ENCODE results near the gene ZFPM1. TPM values are rescaled to one million over a fixed set of nuclear protein-coding genes. Genes with fewer than 3 reads are reported as not detected.

The ZFPM1 gene
- total and polyA plus RNA-seq, 2 of the 8 experiments (the other 6 are each of a cell fraction or from before 2014, with no cell fraction given) = 0.74 to 4.8 TPM

DNA sequence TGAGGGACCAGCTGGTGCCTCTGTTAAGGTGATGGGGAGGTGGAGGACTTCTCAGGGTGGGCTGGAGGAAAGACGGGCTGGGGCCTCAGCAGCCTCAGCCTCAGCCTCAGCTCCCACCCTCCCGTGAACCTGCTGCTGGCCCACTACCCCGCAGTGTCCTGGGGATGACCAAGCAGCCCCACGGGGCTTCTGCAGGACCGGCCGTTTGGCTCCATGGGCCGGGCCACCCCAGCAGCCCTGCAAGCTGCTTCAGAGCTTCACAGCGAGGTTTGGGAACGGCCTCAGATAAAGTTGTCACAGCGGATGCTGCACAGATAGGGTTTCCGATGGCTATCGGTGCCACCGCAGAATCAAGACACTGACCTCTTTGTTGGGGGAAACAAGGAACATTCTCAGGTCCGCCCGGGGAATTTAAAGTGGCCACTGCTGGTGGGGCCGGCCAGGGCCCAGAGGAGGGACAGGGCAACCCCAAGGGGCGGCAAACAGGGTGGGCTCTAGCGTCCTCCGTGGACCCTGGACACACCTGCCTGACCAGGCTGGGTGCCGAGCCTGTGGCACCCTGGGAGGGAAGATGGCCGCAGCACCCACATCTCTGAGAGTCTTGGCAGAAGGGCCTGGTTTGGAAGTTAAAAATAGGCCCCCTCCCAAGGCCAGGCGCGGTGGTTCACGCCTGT, 69.3 kb downstream of the ZFPM1 start:
- Histone ChIP-seq H3K4me3 (ENCODE audit: extremely low read depth in 1 of 4, insufficient read depth in 2 of 4, low read depth in 3 of 4, low read length in 4 of 4) (no peak overlapping the region), H3K18ac (ENCODE audit: extremely low read depth, low read length) (no peak overlapping the region), H2BK15ac (ENCODE audit: low read length) (no peak overlapping the region), H2BK12ac (ENCODE audit: low read depth, low read length) (no peak overlapping the region), H3K9me3 (ENCODE audit: insufficient read depth in 2 of 2, low read depth in 1 of 2, low read length in 1 of 2) (no peaks in the 10 kb centered on the region), H3K4me2 (ENCODE audit: insufficient read depth in 1 of 2, low read depth in 2 of 2, low read length in 2 of 2) (no peak overlapping the region), H3K79me1 (ENCODE audit: low read depth, low read length) (no peaks in the 10 kb centered on the region), H3K27me3 (replicated peaks in 1 of 4; ENCODE audit: control insufficient read depth in 3 of 4, extremely low read depth in 1 of 4, insufficient read depth in 3 of 4, low read length in 3 of 4) (no peaks in the 10 kb centered on the region), H3K9ac (replicated peaks in 1 of 4; ENCODE audit: extremely low read depth in 1 of 4, low read depth in 3 of 4, low read length in 3 of 4) (no peak overlapping the region), H3K79me2 (ENCODE audit: control insufficient read depth in 1 of 2, insufficient read depth in 2 of 2, low read length in 2 of 2) (no peaks in the 10 kb centered on the region), H2BK120ac (replicated peaks; ENCODE audit: low read depth, low read length) (no peak overlapping the region), H2AFZ (ENCODE audit: low read length) (no peak overlapping the region), H3K14ac (ENCODE audit: insufficient read length) (no peak overlapping the region), H4K20me1 (replicated peaks in 1 of 2; ENCODE audit: control insufficient read depth in 1 of 2, insufficient read depth in 2 of 2, low read length in 2 of 2) (peaks cover 1 to 9% of the 10 kb centered on the region in 2 experiments), H2AK5ac (ENCODE audit: low read depth, low read length) (no peak overlapping the region), H3K27ac (ENCODE audit: low read depth, low read length) (no peak overlapping the region), H3K23ac (ENCODE audit: insufficient read length) (no peak overlapping the region), H3K36me3 (ENCODE audit: control insufficient read depth in 2 of 4, insufficient read depth in 4 of 4, low read length in 3 of 4) (no peaks in the 10 kb centered on the region), H4K8ac (ENCODE audit: extremely low read depth, insufficient read depth, low read length) (0 out of 2 replicates have a peak overlapping the region, but pooled peaks have one; percentile 31), H3K23me2 (ENCODE audit: low read depth, low read length) (peaks cover 31% of the 10 kb centered on the region; the same call in 1 of the 2 replicates), H2BK20ac (ENCODE audit: low read length) (no peak overlapping the region), H2BK5ac (ENCODE audit: low read depth, low read length) (no peak overlapping the region; the same call in 1 of the 2 replicates), H3K4me1 (replicated peaks in 1 of 4; ENCODE audit: control insufficient read depth in 3 of 4, insufficient read depth in 4 of 4, low read length in 3 of 4) (peaks cover 0 to 11% (median 7%) of the 10 kb centered on the region in 4 experiments; a peak in 5 of 7 replicates), H3K56ac (replicated peaks; ENCODE audit: insufficient read length, low read depth, low read length) (no peak overlapping the region), H4K5ac (ENCODE audit: insufficient read length, low read depth, low read length) (no peak overlapping the region), H3K4ac (replicated peaks; ENCODE audit: insufficient read length, low read depth, low read length) (no peak overlapping the region), H4K91ac (replicated peaks; ENCODE audit: insufficient read length, low read length) (no peak overlapping the region)
- ChIA-PET POLR2A (ENCODE audit: partially characterized antibody) (interaction anchor here (1.0 to 1.2 kb wide), 3 partner anchors 9 to 24 kb away, joined by 3 read pairs; no protein-coding TSS in a partner anchor), CTCF (ENCODE audit: partially characterized antibody) (interaction anchor here (0.7 to 4.6 kb wide), 3 partner anchors 34 to 95 kb away, joined by 3 to 21 read pairs (median 9); no protein-coding TSS in a partner anchor)
- WGBS, 2 experiments (ENCODE audit: extremely low coverage in 1 of 2, insufficient coverage in 1 of 2, insufficient read length in 1 of 2, insufficient replicate concordance in 2 of 2, low coverage in 1 of 2, low lambda C conversion rate in 2 of 2, missing lambda C conversion rate in 1 of 2) = 90% methylated on average over 20 of the region's 24 CpGs; no CpG with 5 or more reads in 1 of the 2 experiments
- DNase-seq (ENCODE audit: low read depth in 1 of 2, low spot score in 2 of 2) (no peak), FAIRE-seq (no peak)
- TF ChIP-seq TAF7 (optimal IDR thresholded peaks at IDR 0.05; ENCODE audit: borderline replicate concordance, low read depth, low read length) (no peak), BACH1 (IDR thresholded peaks at IDR 0.05; ENCODE audit: low read length) (no peak), GTF2F1 (IDR thresholded peaks at IDR 0.05; ENCODE audit: borderline replicate concordance, low read depth, low read length) (no peak), SP2 (IDR thresholded peaks at IDR 0.05; ENCODE audit: low read length) (no peak), CHD2 (IDR thresholded peaks at IDR 0.05; ENCODE audit: low read length) (no peak)
- TF ChIP-seq, protein P1, sequence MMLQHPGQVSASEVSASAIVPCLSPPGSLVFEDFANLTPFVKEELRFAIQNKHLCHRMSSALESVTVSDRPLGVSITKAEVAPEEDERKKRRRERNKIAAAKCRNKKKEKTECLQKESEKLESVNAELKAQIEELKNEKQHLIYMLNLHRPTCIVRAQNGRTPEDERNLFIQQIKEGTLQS (IDR thresholded peaks at IDR 0.05; ENCODE audit: insufficient read depth, low read depth, low read length) = no peak
- TF ChIP-seq, protein P2, sequence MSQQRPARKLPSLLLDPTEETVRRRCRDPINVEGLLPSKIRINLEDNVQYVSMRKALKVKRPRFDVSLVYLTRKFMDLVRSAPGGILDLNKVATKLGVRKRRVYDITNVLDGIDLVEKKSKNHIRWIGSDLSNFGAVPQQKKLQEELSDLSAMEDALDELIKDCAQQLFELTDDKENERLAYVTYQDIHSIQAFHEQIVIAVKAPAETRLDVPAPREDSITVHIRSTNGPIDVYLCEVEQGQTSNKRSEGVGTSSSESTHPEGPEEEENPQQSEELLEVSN (IDR thresholded peaks at IDR 0.05) = no peak
